AG08396 (cell line): Measurements from ENCODE around the gene USP8.
"Not testable (repeated sequence)": the region's sequence is repeated elsewhere in the genome, so short reads cannot be mapped to it uniquely, and the experiment has no call there.

ENCODE experiments used
- DNase-seq: peaks from one replicate; pipeline ENCODE4 v3.0.0; 2012; ENCODE audit warnings: low spot score, mixed read lengths

USP8 gene

DNA sequence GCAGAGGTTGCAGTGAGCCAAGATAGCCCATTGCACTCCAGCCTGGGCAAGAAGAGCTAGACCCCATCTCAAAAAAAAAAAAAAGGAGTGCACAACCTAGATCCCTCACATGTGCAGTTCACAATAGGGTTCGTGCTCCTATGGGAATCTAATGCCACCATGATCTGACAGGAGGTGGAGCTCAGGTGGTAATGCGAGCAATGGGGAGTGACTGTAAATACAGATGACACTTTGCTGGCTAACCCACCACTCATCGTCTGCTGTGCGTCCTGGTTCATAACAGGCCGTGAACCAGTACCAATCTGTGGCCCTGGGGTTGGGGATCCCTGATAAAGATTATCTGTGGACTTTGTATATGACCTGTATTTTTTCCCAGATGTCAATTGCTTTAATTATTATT, 16.7 kb downstream of the USP8 start:
- no peak for DNase-seq

GRCh38 chr15:50452927-50453326, 28.7 kb downstream of the USP8 start:
- DNase-seq: peak; percentile 4

- DNase-seq: no peak
These were observed 34.3 kb downstream of the USP8 start for GRCh38 chr15:50458348-50459112.

- DNase-seq: peak; percentile 22
These were observed 39.5 kb downstream of the USP8 start for GRCh38 chr15:50463423-50464358.

DNA sequence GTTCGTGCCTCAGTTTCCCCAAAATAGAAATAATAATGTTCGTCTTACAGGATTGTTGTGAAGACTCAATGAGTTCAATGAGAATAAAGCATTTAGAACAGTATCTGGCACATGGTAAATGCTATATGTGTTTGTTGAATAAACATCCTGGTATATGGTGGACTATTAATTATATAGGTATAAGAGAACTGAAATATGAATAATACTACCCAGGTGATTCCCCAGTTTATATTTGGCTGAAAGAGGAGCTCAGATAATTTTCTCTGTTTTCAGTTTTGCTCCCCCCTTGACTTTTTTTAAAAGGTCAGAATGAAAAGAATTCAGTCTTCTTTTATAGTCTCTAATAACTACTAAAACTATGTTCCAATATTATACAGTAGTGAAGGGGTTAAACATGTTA, 46.9 kb downstream of the USP8 start:
- DNase-seq: no peak

DNA sequence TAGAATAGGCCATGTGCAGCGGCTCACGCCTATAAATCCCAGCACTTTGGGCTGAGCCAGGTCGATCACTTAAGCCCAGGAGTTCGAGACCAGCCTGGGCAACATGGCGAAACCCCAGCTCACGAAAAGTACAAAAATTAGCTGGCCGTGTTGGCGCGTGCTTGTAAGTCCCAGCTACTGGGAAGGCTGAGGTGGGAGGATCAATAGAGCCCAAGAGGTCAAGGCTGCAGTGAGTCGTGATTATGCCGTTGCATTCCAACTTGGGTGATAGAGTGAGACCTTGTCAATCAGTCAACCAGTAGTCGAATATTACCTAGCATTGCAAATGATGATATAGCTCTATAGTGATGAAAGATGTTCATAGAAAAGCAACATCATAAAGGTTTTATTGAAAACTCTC, 51.9 kb downstream of the USP8 start:
- DNase-seq: no peak

DNA sequence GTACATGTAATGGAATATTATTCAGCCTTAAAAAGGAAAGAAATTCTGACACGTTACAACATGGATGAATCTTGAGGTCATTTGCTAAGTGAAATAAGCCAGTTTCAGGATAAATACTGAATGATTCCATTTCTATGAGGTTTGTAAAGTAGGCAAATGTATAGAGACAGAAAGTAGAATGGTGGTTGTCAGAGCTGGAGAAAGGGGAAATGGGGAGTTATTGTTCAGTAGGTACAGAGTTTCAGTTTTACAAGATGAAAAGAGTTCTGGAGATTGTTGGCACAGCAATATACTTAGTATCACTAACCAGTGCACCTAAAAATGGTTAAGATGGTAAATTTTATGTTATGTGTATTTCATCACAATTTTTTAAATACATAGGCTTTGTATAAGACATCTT, 60.6 kb downstream of the USP8 start:
- no peak for DNase-seq

DNA sequence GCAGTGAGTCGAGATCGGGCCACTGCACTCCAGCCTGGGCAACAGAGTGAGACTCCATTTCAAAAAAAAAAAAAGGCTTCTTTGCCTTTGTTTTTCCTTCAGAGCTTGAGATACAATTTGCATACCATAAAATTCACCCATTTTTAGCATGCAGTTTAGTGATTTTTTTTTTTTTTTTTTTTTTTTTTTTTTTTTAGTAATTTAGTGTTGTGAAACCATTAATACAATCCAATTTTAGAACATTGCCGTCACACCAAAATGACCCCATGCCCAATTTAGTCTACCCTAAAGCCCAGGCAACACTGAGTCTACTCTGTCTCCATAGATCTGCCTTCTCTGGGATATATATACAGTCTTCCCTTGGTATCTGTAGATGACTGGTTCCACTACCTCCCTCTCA, 61.2 kb downstream of the USP8 start:
- DNase-seq: no peak

DNA sequence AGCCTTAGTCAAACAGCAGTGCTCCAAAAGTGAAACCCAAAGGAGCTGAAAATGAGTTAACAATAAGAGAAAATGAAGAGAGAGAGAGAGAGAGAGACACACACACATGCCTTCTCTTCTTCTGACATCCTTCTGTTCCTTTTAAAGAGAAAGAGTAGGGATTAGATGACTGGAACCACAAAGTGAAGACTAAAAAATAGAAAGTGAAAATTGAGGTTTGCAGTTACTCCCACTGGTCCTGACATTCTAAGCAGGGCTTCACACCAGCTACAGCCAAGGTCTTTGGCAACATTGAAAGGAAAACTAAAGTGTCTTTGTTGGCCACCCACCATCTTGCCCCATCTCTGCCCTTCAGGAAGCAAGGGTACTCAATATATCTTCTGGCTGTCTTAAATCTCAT, 63.1 kb downstream of the USP8 start:
- DNase-seq: no peak

- DNase-seq: no peak
These were observed 69.4 kb downstream of the USP8 start for GRCh38 chr15:50493625-50494024.

DNA sequence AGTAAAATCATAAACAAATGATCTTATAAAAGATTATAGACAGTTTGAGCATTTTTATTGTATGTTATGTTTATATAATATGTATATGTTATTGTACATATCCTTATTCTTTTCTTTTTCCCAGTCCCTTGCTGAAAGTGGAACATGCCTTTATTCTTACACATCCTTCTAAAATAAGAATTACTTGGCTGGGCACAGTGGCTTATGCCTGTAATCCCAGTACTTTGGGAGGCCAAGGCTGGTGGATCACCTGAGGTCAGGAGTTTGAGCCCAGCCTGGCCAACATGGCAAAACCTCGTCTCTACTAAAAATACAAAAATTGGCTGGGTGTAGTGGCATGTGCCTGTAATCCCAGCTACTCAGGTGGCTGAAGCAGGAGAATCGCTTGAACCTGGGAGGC, 70.3 kb downstream of the USP8 start:
- DNase-seq: not testable (repeated sequence)

- no peak for DNase-seq
These were observed 72.5 kb downstream of the USP8 start for GRCh38 chr15:50496692-50497091.

DNA sequence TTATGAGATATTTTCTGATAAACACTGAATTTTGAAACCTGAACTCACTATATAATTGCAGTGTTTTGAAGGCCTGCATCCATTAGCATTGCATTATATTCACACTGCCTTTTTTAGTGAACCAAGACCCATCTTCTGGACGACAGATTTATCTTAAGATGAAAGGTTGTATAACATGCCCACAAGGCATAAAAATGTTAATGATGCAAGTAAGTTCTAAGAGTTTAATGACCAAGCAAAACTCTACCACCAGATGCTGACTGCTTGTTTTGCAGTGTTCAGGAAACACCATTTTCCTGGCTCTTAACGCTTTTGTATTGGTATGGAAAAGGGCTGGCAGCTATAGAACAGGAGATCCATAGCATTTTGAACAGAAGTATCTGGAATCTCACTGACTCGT, 76.1 kb downstream of the USP8 start:
- no peak for DNase-seq

GRCh38 chr15:50501815-50502214, 77.6 kb downstream of the USP8 start:
- no peak for DNase-seq

GRCh38 chr15:50503144-50503543, 78.9 kb downstream of the USP8 start:
- DNase-seq: no peak

DNA sequence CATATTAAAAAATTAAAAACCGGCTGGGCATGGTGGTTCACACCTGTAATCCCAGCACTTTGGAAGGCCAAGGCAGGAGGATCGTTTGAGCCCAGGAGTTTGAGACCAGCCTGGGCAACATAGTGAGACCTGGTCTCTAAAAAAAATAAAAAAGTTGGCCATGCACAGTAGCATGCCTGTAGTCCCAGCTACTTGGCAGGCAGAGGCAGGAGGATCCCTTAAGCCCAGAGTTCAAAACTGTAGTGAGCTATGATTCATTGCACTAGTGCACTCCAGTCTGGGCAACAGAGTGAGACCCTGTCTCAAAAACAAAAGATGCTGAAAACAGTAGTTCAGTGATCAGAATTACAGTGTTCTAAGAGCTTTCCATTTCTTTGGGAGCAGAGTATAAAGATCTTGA, 81.5 kb downstream of the USP8 start:
- DNase-seq: not testable (repeated sequence)

- DNase-seq: no peak
These were observed 81.9 kb downstream of the USP8 start for GRCh38 chr15:50506121-50506520.

- no peak for DNase-seq
These were observed 88.8 kb downstream of the USP8 start for GRCh38 chr15:50513001-50513400.

DNA sequence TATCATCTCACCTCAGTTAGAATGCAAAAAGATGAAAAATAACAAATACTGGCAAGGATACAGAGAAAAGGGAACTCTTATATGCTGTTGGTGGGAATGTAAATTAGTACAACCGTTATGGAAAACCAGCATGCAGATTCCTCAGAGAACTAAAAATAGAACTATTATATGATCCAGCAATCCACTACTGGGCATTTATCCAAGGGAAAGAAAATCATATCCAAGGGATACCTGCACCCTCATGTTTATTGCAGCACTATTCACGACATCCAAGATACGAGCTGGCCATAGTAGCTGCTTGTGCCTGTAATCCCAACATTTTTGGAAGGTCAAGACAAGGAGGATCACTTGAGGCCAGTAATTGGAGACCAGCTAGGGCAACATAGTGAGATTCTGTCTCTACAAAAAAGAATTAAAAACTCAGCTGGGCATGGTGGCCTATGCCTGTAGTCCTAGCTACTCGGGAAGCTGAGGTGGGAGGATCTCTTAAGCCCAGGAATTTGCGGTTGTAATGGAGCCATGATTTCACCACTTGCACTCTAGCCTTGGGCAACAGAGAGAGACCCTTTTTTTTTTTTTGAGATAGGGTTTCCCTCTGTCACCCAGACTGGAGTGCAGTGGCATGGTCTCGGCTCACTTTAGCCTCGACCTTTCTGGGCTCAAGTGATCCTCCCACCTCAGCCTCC, 95.7 kb downstream of the USP8 start:
- DNase-seq: no peak

DNA sequence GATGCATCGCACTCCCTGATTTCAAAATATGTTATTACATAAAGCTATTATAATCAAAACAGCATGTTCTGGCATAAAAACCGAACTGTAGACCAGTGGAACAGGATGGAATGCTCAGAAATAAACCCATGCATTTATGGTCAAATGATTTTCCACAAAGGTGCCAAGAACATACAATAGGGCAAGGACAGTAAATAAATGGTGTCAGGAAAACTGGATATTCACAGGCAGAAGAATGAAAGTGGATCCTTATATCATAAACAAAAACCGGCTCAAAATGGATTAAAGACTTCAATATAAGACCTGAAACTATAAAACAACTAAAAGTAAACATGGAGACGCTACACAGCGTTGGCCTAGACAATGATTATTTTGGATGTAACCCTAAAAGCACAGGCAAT, 99.6 kb downstream of the USP8 start:
- no peak for DNase-seq

DNA sequence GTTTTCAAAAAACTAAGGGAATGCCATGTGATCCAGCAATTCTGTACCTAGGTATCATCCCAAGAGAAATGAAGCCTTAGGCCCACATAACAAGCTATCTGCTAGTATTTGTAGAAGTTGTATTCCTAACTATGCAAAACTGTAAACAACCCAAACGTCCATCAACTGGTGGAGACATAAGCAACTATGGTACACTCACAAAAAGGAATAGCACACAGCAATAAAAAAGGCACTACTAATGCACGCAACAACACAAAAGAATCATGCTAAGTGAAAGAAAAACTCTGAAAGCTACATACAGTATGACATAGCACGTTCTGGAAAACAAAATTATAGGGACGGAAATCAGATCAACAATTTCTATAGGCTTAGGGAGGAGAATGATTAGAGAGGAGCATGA, 107.0 kb downstream of the USP8 start:
- no peak for DNase-seq

- DNase-seq: no peak
These were observed 107.6 kb downstream of the USP8 start for GRCh38 chr15:50531766-50532165.

DNA sequence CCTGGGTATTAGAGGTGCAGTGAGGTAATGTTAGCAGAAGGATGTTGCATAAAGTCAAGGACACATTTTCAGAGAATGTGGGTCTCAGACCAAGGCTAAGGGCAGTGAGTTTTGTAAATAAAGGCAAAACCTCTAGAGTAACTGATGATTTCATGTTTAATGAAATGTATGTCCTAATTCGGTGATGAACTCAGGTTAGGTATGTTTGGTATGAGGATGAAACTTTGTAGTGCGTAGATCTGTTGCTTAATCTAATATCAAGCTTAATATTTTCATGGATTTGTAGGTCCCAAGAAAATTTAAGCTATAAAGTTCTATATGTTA, 118.6 kb downstream of the USP8 start:
- DNase-seq: no peak
